HL-60 (cell line): ENCODE results near the gene OTOP3.

ENCODE experiments used
- CTCF ChIP-seq: IDR thresholded peaks from one replicate; pipeline ENCODE4 v1.5.1; 2011; ENCODE audit warnings: low read length, control low read depth, inconsistent platforms; ENCODE audit not compliant: insufficient read depth
- GABPA ChIP-seq: IDR thresholded peaks from 2 replicates; pipeline ENCODE4 v1.6.1; 2012; ENCODE audit warnings: low read depth
- POLR2AphosphoS5 ChIP-seq: IDR thresholded peaks from 2 replicates; pipeline ENCODE4 v1.6.1; 2012; ENCODE audit warnings: low read depth
- REST ChIP-seq: IDR thresholded peaks from 2 replicates; pipeline ENCODE4 v1.6.1; 2012; ENCODE audit warnings: low read depth; ENCODE audit not compliant: insufficient replicate concordance

GRCh38 chr17:74917430-74917829 lies 18.3 kb upstream of the OTOP3 start:
- TF ChIP-seq CTCF (no peak), GABPA (no peak), REST (no peak), POLR2AphosphoS5 (no peak)
